A673 (cell line): ENCODE results near the gene LRRC27. TPM values are rescaled to one million over a fixed set of nuclear protein-coding genes. Genes with fewer than 3 reads are reported as not detected.

Experiments
- BruUV-seq: library from RNA; stranded (reverse); fragments of 400-500 nt; replicated peaks from 2 replicates; lab custom pipeline; 2021; lab: Mats Ljungman, UMichigan
- CTCF ChIA-PET: fragments of 300-600 bp; sonication (Branson Sonifier 250); formaldehyde crosslinking; loops from one replicate; lab custom pipeline; 2022; ENCODE audit warnings: antibody characterized with exemption; lab: Charles Lee
- POLR2A ChIA-PET: fragments of 300-600 bp; sonication (Branson Sonifier 250); formaldehyde crosslinking; loops from one replicate; lab custom pipeline; 2022; ENCODE audit warnings: antibody characterized with exemption; ENCODE audit not compliant: low non-redundant PET; lab: Charles Lee
- DNase-seq: peaks from one replicate; pipeline ENCODE4 v3.0.0-alpha.2; 2015; ENCODE audit warnings: low spot score
- H3K27ac ChIP-seq: fragments of 200-600 bp; sonication (generic); 2 replicates; pipeline ENCODE4 v1.5.1; 2016; ENCODE audit warnings: mixed run types, low read depth, mild to moderate bottlenecking, mixed read lengths, antibody characterized with exemption, low read length; ENCODE audit not compliant: poor library complexity, severe bottlenecking
- H3K27me3 ChIP-seq: fragments of 200-600 bp; sonication (generic); replicated peaks from 2 replicates; pipeline ENCODE4 v1.6.1; 2017; ENCODE audit warnings: mixed run types, low read depth, mild to moderate bottlenecking, mixed read lengths, antibody characterized with exemption, low read length; ENCODE audit not compliant: insufficient read depth, poor library complexity
- H3K36me3 ChIP-seq: fragments of 200-600 bp; sonication (generic); 2 replicates; pipeline ENCODE4 v1.6.1; 2016; ENCODE audit warnings: mixed run types, mild to moderate bottlenecking, mixed read lengths, antibody characterized with exemption, low read length; ENCODE audit not compliant: insufficient read depth, poor library complexity, severe bottlenecking
- H3K4me1 ChIP-seq: fragments of 200-600 bp; sonication (generic); 2 replicates; pipeline ENCODE4 v1.6.1; 2017; ENCODE audit warnings: mixed run types, mild to moderate bottlenecking, mixed read lengths, antibody characterized with exemption, low read length; ENCODE audit not compliant: insufficient read depth, poor library complexity, severe bottlenecking
- H3K4me3 ChIP-seq: fragments of 200-600 bp; sonication (generic); 2 replicates; pipeline ENCODE4 v1.5.1; 2016; ENCODE audit warnings: low read depth, mixed run types, mild to moderate bottlenecking, mixed read lengths, low read length; ENCODE audit not compliant: poor library complexity, severe bottlenecking
- H3K9me3 ChIP-seq: fragments of 200-600 bp; sonication (generic); 2 replicates; pipeline ENCODE4 v1.6.1; 2016; ENCODE audit warnings: mixed run types, low read depth, mild to moderate bottlenecking, mixed read lengths, antibody characterized with exemption, low read length; ENCODE audit not compliant: poor library complexity, severe bottlenecking
- CTCF ChIP-seq: fragments of 300-800, 200-600 bp; sonication (generic); conservative IDR thresholded peaks from 2 replicates; pipeline ENCODE4 v1.5.1; 2017; ENCODE audit warnings: low read depth, mild to moderate bottlenecking, antibody characterized with exemption, low read length, moderate library complexity, mixed read lengths
- EZH2 ChIP-seq: fragments of 200-600 bp; sonication (generic); IDR thresholded peaks from 2 replicates; pipeline ENCODE4 v1.6.1; 2017; ENCODE audit warnings: borderline replicate concordance, low read depth, mild to moderate bottlenecking, mixed read lengths, antibody characterized with exemption, low read length; ENCODE audit not compliant: poor library complexity, severe bottlenecking
- intact Hi-C: fragments of 100-400 bp; cut with micrococcal nuclease; formaldehyde crosslinking; loops from one replicate; pipeline ENCODE4 v1.10.0; 2022; ENCODE audit not compliant: unreplicated experiment
- total RNA-seq: library from RNA; stranded (reverse); gene quantifications from 2 replicates; pipeline ENCODE4 v1.2.3, GENCODE V29; 2021

The LRRC27 gene
- total RNA-seq, 1 experiment from 2014 or later = 11.5 TPM

GRCh38 chr10:132422903-132423825 lies 91.2 kb downstream of the LRRC27 start:
- Histone ChIP-seq H3K9me3 (no peaks in the 10 kb centered on the region), H3K4me3 (no peak overlapping the region), H3K27me3 (no peaks in the 10 kb centered on the region), H3K4me1 (peaks cover 30% of the 10 kb centered on the region), H3K27ac (no peak overlapping the region), H3K36me3 (no peaks in the 10 kb centered on the region)
- DNase-seq = no peak
- TF ChIP-seq CTCF (no peak), EZH2 (no peak)
- no TSS peak for BruUV-seq
- intact Hi-C loops = no loop called here
- ChIA-PET CTCF (interaction anchor here (0.7 kb wide), 1 partner anchor 51 kb away, joined by 4 read pairs; no protein-coding TSS in a partner anchor), POLR2A (no interaction called here)

DNA sequence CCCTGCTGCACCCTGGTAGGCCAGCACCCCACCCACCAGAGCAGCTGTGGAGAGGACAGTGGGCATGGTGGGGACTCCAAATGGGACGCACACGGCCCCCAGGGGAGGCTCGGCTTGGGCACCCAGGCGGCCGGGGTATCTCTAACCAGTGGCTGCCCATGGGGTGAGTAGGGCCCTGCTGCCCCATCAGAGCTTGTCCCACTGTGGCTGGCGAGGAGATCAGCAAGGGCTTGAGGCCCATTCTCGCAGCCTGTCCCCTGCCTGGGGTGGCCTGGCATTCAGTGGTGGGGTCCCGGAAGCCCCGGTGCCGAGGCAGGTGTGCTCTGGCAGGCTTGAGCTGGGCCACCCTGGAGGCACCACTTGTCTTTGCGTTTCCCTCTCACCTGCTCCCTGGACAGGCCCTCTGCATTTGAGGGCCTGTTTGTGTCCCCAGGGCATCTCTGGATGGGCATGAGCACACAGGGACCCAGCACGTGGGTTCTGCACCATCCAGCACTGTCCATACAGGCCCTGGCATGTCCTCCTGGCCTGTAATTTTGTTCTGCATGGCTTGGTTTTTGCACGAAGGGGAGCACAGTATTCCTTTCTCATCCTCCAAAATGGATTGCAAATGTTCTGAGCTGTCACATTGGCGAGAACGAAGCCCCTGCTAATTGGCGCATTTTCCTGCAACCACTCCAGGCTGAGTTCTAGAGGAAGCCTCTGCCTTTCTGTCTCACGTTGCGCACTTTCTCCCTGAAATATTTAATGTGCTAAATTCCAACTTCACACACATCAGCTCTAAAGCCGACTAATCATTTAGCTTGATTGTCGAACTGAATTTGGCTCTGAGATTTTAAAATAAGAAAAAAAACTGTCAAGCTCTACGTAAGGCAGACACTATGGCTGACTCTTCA lies 92.2 kb downstream of the LRRC27 start:
- Histone ChIP-seq H3K4me3 (no peak overlapping the region), H3K36me3 (no peaks in the 10 kb centered on the region), H3K9me3 (no peaks in the 10 kb centered on the region), H3K27ac (no peak overlapping the region), H3K27me3 (no peaks in the 10 kb centered on the region), H3K4me1 (peaks cover 21% of the 10 kb centered on the region)
- intact Hi-C loops = no loop called here
- TF ChIP-seq EZH2 (no peak), CTCF (no peak)
- CTCF ChIA-PET = no interaction called here
- POLR2A ChIA-PET = no interaction called here
- DNase-seq = no peak
- no TSS peak for BruUV-seq

GRCh38 chr10:132425029-132425756 lies 93.2 kb downstream of the LRRC27 start:
- CTCF ChIA-PET = no interaction called here

More at GRCh38 chr10:132425029-132425756, 93.2 kb downstream of the LRRC27 start:
- H3K4me3 ChIP-seq = no peak overlapping the region
- POLR2A ChIA-PET = no interaction called here
- no peak for TF ChIP-seq CTCF
- TF ChIP-seq EZH2 = no peak
- peaks cover 21% of the 10 kb centered on the region for H3K4me1 ChIP-seq
- H3K27ac ChIP-seq = no peak overlapping the region
- BruUV-seq = no TSS peak
- H3K36me3 ChIP-seq = no peaks in the 10 kb centered on the region
- DNase-seq = no peak
- H3K27me3 ChIP-seq = no peaks in the 10 kb centered on the region
- H3K9me3 ChIP-seq = no peaks in the 10 kb centered on the region
- intact Hi-C loops = no loop called here
